ENCODE results near the gene DFFB. TPM values are rescaled to one million over a fixed set of nuclear protein-coding genes. Genes with fewer than 3 reads are reported as not detected.

DFFB gene
- total RNA-seq, 4 donors from 2014 or later: 0.51 to 17.9 (median 9.3) TPM

DNA sequence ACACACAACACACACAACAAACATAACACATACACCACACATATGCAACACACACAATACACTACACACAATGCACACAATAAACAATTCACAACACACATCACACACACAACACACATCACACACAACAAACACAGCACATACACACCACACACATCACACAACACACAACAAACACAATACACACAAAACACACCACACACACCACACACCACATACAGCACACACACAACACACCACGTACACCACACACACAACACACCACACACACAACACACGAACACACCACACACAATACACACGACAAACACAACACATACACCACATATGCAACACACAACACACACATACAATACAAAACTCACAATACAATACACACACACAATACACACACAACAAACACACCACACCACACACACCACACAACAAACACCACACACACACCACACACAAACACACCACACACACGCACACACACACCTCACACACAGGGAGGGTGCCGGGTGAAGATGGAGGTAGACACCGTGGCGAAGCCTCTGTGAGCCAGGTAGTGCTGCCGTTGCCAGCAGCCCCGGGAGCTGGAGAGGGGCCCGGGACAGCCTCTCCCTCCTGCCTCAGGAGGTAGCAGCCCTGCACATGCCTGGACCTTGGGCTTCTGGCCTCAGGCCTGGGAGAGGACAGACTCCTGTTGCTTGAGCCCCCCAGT is 73.2 kb downstream of the DFFB start:
- H3K27ac ChIP-seq: no peak overlapping the region
- DNase-seq: no peak
- intact Hi-C loops (cut with DNase I; ENCODE audit: low total_unique reads): no loop called here

DNA sequence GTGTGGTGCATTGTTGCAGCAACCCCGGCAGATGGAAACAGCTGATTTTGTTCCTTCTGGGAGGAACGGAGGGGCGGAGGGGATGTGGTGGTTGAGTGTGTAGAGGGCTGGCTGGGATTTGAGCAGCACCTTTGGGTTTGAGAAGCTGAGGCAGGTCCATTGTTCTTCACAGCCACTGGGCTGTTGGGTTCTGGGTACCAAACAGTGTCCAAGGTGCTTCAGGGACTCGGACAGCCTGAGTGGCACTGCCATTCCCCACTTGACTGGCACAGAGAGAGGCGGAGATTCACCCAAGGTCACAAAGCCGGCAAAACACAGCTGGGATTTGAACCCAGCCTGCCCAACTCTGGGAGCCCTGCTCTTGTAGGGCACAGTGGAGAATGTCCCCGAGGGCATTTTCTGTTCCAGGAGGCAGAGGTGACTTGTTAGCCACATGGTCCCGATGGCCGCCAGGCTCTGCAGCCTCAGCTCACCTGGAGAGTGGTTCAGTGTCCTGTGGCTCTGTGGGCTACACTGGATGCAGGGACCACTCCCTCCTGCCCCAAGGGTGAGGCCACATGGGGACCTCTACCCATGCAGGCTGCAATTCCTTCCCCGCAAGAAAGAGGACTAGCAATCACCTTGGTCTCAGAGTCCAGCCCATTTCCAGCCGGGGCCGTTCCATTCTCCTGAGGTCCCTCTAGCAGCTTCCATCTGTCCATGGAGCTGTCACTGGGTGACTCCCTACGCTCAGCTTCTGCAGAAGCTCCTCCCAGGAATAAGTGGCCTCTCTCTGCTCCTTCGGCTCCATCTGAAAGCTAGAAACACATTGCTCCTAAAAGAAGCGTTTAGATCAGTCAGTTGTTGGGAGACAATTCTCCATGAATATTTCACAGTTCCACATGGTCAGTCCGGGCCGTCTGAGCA is 74.0 kb downstream of the DFFB start:
- Histone ChIP-seq H3K4me3 (no peak overlapping the region), H3K27me3 (no peaks in the 10 kb centered on the region), H3K36me3 (no peaks in the 10 kb centered on the region), H3K9me3 (no peaks in the 10 kb centered on the region), H3K4me1 (no peaks in the 10 kb centered on the region), H3K27ac (no peak overlapping the region)
- TF ChIP-seq POLR2A (IDR thresholded peaks at IDR 0.05): no peak
- DNase-seq: no peak
- intact Hi-C loops (cut with DNase I; ENCODE audit: low total_unique reads): no loop called here

More for the DNA sequence above, 73.2 kb downstream of the DFFB start:
- Histone ChIP-seq H3K4me1 (no peaks in the 10 kb centered on the region), H3K27me3 (no peaks in the 10 kb centered on the region), H3K9me3 (no peaks in the 10 kb centered on the region), H3K36me3 (no peaks in the 10 kb centered on the region), H3K4me3 (no peak overlapping the region)
- TF ChIP-seq POLR2A (IDR thresholded peaks at IDR 0.05): no peak
- TF ChIP-seq, protein P1, sequence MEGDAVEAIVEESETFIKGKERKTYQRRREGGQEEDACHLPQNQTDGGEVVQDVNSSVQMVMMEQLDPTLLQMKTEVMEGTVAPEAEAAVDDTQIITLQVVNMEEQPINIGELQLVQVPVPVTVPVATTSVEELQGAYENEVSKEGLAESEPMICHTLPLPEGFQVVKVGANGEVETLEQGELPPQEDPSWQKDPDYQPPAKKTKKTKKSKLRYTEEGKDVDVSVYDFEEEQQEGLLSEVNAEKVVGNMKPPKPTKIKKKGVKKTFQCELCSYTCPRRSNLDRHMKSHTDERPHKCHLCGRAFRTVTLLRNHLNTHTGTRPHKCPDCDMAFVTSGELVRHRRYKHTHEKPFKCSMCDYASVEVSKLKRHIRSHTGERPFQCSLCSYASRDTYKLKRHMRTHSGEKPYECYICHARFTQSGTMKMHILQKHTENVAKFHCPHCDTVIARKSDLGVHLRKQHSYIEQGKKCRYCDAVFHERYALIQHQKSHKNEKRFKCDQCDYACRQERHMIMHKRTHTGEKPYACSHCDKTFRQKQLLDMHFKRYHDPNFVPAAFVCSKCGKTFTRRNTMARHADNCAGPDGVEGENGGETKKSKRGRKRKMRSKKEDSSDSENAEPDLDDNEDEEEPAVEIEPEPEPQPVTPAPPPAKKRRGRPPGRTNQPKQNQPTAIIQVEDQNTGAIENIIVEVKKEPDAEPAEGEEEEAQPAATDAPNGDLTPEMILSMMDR (IDR thresholded peaks at IDR 0.05): no peak

DNA sequence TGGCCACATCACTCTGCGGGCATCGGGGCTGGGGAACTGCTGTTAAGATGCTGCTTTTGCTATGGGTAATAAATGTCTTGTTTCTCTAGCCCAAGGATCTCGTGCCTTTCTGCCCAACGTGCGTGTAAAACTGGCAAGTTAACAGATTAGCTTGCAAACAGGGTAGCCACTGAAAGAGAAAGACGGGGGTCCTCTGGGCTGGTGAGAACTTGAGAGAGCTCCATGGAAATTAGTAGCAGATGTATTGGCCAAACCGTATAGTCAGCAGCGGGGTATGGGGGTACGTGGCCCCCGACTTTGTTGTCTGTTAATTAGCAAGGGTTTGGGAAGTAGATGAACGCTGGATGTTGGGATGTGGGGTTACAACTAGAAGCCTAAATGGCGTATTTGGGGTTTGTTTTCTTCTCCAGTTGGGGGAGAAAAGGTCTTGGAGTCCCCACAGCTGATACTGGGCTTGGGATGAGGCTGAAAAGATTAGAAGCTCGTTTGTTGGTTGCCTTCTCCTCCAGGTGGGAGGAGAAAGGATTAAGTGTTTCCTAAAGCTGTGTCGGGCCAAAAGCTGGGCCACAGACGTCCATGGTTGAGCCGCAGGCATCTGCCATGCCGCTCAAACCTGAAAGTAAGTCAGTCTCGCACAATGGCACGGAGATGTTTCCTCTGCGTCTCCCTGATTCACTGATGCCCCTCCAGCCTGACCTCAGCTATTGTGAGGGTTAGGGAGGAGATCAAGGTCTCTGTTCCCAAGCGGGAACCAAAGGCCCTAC is 75.1 kb downstream of the DFFB start:
- no peak for TF ChIP-seq POLR2A (IDR thresholded peaks at IDR 0.05)
- TF ChIP-seq, protein P1 (IDR thresholded peaks at IDR 0.05): no peak
- no peaks in the 10 kb centered on the region for H3K36me3 ChIP-seq
- no peak overlapping the region for H3K27ac ChIP-seq
- no peaks in the 10 kb centered on the region for H3K4me1 ChIP-seq
- no peak overlapping the region for H3K4me3 ChIP-seq
- H3K9me3 ChIP-seq: no peaks in the 10 kb centered on the region
- no peak for DNase-seq
- intact Hi-C loops (cut with DNase I; ENCODE audit: low total_unique reads): no loop called here
- H3K27me3 ChIP-seq: no peaks in the 10 kb centered on the region

Other genes with a start within 250 kb of the DFFB start
- gene MEGF6, start 246.0 kb upstream of the DFFB start, total RNA-seq: 10 to 100 TPM in 3 of 4 donors, under 1 TPM in 1; 0.88 to 69.0 (median 36.9) TPM
- 10 to 100 TPM; 18.7 to 43.4 (median 29.6) TPM for gene TPRG1L, start 232.5 kb upstream of the DFFB start, total RNA-seq
- gene WRAP73, start 207.4 kb upstream of the DFFB start, total RNA-seq: 10 to 100 TPM in 3 of 4 donors, 1 to 10 TPM in 1; 4.6 to 31.7 (median 25.0) TPM
- gene TP73, start 205.0 kb upstream of the DFFB start, total RNA-seq: under 1 TPM in 2 of 4 donors, not detected in 2; 0.30 to 0.76 TPM
- gene CCDC27, start 105.0 kb upstream of the DFFB start, total RNA-seq: not detected
- 10 to 100 TPM in 1 of 4 donors, 1 to 10 TPM in 1, not detected in 2; 4.4 to 15.4 TPM for gene SMIM1, start 84.7 kb upstream of the DFFB start, total RNA-seq
- gene LRRC47, start 61.0 kb upstream of the DFFB start, total RNA-seq: 10 to 100 TPM; 19.0 to 44.7 (median 37.4) TPM
- 10 to 100 TPM; 10.5 to 43.2 (median 22.1) TPM for gene CEP104, start 265 bp upstream of the DFFB start, total RNA-seq
- 10 to 100 TPM in 2 of 4 donors, 1 to 10 TPM in 2; 6.4 to 41.9 (median 17.5) TPM for gene C1orf174, start 42.8 kb downstream of the DFFB start, total RNA-seq